Fibroblast of skin of right biceps (primary cell): ENCODE data around the gene DDAH1.
A peak's percentile ranks its signal among the peaks of the same experiment; 100 is the strongest.

ENCODE experiments used
- DNase-seq: peaks from one replicate; pipeline ENCODE4 v3.0.0-alpha.2; 2013

Gene DDAH1

GRCh38 chr1:85386068-85386722 is 78.8 kb downstream of the DDAH1 start:
- DNase-seq, result no peak

GRCh38 chr1:85379203-85380136 is 85.5 kb downstream of the DDAH1 start:
- DNase-seq, result no peak

DNA sequence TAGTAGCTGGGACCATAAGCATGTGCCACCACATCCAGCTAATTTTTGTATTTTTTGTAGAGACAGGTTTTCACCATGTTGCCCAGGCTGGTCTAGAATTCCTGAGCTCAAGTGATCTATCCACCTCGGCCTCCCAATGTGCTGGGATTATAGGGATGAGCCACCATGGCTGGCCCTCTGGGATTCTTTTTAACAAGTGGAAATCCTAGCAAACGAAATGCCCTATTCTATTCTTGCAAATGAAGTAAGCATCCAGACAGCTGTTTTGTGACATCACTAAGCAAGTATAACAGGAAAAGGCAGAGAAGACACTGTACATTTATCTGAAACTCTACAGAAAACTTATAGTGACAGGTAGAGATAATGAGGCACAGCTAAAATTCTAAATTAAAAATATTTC is 86.4 kb downstream of the DDAH1 start:
- DNase-seq, result no peak

- no peak for DNase-seq
Measured at GRCh38 chr1:85376356-85376755, 88.6 kb downstream of the DDAH1 start.

DNA sequence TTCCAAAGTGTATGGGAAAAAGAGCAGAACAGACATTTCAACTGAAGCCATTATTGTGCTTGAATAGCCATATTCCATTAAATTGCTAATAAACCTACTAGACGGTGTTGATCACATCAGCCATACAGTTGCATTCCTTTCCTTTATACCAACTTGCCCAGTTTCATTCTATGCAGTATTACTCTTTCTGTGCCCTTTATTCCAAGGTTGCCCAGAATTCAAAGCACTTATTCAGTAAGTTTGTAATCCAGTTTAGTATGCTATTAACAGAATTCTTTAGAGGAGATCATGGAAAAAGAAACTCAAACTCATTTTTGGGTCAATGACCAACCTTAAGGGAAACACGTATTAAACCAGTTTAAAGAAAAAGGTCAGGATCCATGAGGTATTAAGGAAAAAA is 89.5 kb downstream of the DDAH1 start:
- DNase-seq, result no peak

GRCh38 chr1:85374160-85374559 is 90.8 kb downstream of the DDAH1 start:
- DNase-seq, result peak; percentile 82

DNA sequence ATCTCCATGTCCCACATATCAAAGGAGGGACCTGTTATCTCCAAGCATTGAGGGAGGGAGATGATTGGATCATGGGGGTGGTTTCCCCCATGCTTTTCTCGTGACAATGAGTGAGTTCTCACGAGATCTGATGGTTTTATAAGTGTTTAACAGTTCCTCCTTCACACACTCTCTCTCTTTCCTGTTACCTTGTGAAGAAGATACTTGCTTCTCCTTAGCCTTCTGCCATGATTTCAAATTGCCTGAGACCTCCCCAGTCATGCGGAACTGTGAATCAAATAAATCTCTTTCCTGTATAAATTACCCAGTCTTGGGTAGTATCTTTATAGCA is 91.6 kb downstream of the DDAH1 start:
- DNase-seq, result no peak

DNA sequence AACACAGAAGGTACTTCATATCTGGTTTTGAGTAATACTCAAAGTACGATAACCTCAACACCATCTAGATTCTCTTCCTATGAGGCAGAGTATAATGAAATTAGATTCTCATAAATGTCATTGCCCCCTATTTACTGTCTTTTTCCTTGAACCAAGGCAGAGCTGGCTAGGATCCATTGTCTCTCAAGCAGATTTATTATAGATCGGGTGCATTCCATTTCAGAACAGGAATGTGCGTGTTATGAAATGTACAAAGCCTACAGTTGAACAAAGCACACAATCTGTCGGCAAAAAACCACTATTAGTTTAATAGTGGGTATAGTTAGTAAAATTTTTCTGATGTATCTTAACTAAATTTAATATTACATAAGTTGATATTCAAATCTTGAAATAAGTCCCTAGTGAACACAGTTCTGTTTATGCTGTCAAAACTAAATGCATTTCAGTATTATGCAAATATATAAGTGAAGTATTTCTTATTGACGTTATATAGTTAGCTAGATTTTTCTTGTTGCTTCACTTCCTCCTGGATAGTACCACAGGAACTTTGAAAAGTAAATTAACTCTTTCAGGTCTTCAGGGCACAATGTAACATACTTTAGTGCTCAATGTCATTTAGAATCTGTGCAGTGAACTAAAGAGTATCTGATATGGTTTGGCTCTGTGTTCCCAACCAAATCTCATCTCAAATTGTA is 92.1 kb downstream of the DDAH1 start:
- DNase-seq, result peak; percentile 77

GRCh38 chr1:85371021-85371420 is 93.9 kb downstream of the DDAH1 start:
- DNase-seq, result no peak

DNA sequence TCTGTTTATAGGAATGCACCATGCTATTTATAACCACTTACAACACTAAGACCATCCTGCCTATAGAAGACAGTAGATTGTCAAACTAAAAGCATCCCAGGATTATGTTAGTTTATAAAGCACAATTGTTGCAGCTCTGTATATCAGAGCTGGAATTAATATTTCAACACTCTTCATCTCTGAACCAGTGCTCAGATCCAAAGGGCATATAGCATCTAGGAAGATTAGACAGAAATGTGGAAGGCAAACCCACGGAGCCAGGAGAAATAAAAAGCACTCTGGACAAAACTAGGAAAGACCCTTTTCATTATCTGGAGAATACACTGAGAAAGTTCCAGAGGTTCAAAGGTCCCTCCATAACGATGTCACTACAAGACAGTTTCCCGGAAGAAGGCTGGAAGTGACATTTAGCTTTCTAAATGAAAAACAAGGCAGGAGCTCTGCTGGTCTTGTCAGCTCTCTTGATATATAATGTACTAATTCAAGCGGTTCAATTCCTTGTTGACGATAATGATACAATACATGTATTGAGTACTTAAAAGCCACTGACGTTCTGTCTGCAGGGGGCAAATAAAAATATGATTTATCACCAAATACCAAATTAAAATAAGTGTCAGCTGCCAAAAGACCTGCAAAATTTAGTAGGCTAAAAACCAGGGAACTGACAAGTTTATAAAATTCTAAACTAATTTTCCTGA is 96.7 kb downstream of the DDAH1 start:
- no peak for DNase-seq

DNA sequence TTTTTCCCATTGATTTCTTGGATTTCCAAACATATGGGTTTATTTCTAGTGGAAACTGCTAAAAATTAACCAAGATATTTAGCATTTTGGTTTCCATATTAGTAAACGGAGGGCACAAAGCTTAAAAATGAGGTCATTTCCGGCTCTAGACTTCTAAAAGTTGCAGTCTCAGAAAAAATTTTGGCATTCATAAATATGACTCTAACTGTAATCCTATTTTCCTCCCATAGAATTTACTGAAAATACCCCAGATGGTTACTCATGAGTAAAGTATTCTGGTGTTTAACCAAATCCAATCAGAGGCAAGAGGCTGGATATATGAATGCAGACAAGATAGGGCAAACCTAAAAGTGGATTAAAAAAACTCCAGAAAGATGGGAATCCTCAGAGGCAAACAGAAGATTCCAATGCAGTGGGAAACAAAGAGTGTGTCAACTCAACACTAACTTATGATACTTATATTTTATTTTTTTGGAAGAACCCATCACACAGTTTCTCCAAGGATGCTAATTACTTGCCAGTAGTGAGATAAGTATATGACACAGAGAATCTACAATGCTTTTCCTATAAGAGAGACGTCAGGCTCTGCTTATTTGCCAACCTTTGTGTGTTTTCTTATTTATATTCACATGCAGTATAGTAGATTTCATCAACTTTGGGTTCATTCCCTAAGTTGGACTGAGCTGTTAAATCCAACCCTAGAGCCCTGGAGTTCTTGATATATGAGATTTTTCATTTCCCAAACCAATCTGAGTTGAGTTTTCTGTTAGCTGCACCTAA is 98.4 kb downstream of the DDAH1 start:
- peak; percentile 95 for DNase-seq

GRCh38 chr1:85365851-85366250 is 99.1 kb downstream of the DDAH1 start:
- DNase-seq, result no peak

DNA sequence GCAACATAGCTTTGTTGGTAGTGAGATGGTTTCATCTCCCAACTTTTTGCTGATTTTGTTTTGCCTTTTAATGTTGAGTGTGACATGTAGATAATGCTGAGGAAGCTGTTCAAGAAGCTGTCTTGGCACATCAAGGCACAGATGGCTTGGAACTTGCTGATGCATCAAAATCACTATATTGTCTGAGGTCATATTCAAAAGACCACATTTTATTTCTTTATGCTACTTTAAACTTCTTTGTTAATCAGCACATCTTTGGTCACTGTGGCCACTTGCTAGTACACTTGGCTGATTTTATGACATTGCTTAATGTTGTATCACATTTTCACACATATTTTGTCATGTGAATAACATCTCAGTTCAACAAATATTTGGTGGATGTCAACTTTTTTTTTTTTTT is 101.4 kb downstream of the DDAH1 start:
- DNase-seq, result peak; percentile 37

- DNase-seq, result no peak
Measured at GRCh38 chr1:85363092-85363491, 101.9 kb downstream of the DDAH1 start.

GRCh38 chr1:85361606-85362296 is 103.2 kb downstream of the DDAH1 start:
- DNase-seq, result no peak

- peak; percentile 72 for DNase-seq
Measured at GRCh38 chr1:85360730-85361493, 104.0 kb downstream of the DDAH1 start.

- DNase-seq, result peak; percentile 54
Measured at GRCh38 chr1:85359874-85360721, 104.9 kb downstream of the DDAH1 start.

DNA sequence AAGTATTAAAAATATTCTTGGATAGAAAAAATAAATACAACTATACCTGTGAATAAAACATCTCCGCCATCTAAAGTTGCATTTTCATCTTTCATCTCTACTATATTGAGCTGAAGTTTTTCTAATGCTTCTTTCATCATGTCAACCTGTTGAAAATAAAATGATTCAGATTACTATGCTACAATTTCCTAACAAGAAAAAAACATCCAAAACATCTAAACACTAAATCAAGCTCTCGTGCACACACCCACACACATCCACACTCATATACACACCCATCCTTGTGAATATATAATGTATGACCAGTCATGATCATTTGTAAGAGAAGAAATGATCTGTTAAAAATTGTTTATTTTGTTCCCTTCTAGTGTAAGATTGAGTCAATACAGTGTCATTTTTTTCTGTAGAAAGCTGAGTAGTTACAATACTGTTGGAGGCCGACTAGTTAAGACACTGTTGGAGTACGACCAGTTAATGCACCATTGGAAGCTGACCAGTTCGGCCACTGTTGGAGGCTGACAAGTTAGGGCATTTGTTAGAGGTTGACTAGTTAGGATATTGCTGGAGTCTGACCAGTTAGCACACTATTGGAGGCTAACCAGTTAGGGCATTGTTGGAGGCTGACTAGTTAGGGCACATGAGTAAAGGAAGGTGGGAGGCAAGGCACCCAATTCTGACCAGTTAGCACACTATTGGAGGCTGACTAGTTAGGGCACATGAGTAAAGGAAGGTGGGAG is 106.1 kb downstream of the DDAH1 start:
- DNase-seq, result no peak

DNA sequence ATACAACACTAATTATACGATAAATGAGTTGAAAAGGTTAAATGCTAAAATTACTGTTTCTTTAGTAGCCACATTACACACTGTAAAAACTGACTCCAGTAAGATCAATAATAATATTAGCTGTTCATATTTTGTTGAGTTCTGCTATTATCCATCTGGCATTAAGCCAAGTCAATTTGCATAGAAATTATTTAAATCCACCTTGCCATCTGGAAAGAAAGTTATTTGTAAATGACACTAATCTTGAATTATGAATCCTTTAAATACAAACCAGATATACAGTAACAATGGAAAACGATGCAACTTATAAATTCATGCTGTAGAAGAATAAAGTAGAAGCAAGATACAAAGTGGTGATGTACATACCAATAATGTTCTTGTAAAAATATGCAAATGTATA is 107.1 kb downstream of the DDAH1 start:
- no peak for DNase-seq
